Astrocyte (in vitro differentiated cells and primary cell): Measurements from ENCODE around the gene AP1G2. TPM values are rescaled to one million over a fixed set of nuclear protein-coding genes. Genes with fewer than 3 reads are reported as not detected.

Experiments used
- DNase-seq: peaks from one replicate; pipeline ENCODE4 v3.0.0-alpha.2; 2010; ENCODE audit warnings: low read depth
- FAIRE-seq: peaks from 2 replicates; lab custom pipeline; 2011; peaks lifted over from hg19 to GRCh38; lab: Jason Lieb, UNC
- H2AFZ ChIP-seq: 2 replicates; pipeline ENCODE4 v1.6.0; 2012; ENCODE audit warnings: low read depth, low read length, inconsistent platforms
- H3K27ac ChIP-seq: 2 replicates; pipeline ENCODE4 v1.5.1; 2011; ENCODE audit warnings: low read depth, low read length, inconsistent platforms
- H3K27me3 ChIP-seq: 2 replicates; pipeline ENCODE4 v1.6.0; 2011; ENCODE audit warnings: low read length, inconsistent platforms; ENCODE audit not compliant: insufficient read depth
- H3K36me3 ChIP-seq: 2 replicates; pipeline ENCODE4 v1.5.1; 2011; ENCODE audit warnings: low read length, inconsistent platforms; ENCODE audit not compliant: insufficient read depth
- H3K4me1 ChIP-seq: 2 replicates; pipeline ENCODE4 v1.5.1; 2011; ENCODE audit warnings: low read length, inconsistent platforms; ENCODE audit not compliant: insufficient read depth
- H3K4me2 ChIP-seq: 2 replicates; pipeline ENCODE4 v1.6.0; 2012; ENCODE audit warnings: low read length, inconsistent platforms
- H3K4me3 ChIP-seq: 2 replicates; pipeline ENCODE4 v1.5.1; 2011; ENCODE audit warnings: low read depth, mild to moderate bottlenecking, low read length, inconsistent platforms; ENCODE audit not compliant: insufficient read depth
- H3K79me2 ChIP-seq: 2 replicates; pipeline ENCODE4 v1.6.0; 2012; ENCODE audit warnings: mild to moderate bottlenecking, low read length, inconsistent platforms; ENCODE audit not compliant: insufficient read depth
- H3K9ac ChIP-seq: 2 replicates; pipeline ENCODE4 v1.6.0; 2012; ENCODE audit warnings: mild to moderate bottlenecking, low read length, inconsistent platforms
- H3K9me3 ChIP-seq: 2 replicates; pipeline ENCODE4 v1.5.1; 2012; ENCODE audit warnings: low read depth, mild to moderate bottlenecking, low read length, inconsistent platforms; ENCODE audit not compliant: insufficient read depth
- H4K20me1 ChIP-seq: 2 replicates; pipeline ENCODE4 v1.6.0; 2012; ENCODE audit warnings: low read length, inconsistent platforms; ENCODE audit not compliant: insufficient read depth
- H3K27ac Mint-ChIP-seq: one replicate; pipeline ENCODE4 v1.8.0; 2021; ENCODE audit warnings: mild to moderate bottlenecking, mixed read lengths; ENCODE audit not compliant: unreplicated experiment
- H3K27me3 Mint-ChIP-seq: one replicate; pipeline ENCODE4 v1.8.0; 2021; ENCODE audit warnings: low read depth, mixed read lengths; ENCODE audit not compliant: unreplicated experiment
- H3K36me3 Mint-ChIP-seq: one replicate; pipeline ENCODE4 v1.8.0; 2021; ENCODE audit warnings: low read depth, mixed read lengths; ENCODE audit not compliant: unreplicated experiment
- H3K4me1 Mint-ChIP-seq: one replicate; pipeline ENCODE4 v1.8.0; 2021; ENCODE audit warnings: low read depth, mixed read lengths; ENCODE audit not compliant: unreplicated experiment
- H3K4me3 Mint-ChIP-seq: one replicate; pipeline ENCODE4 v1.8.0; 2021; ENCODE audit warnings: mild to moderate bottlenecking, moderate library complexity, mixed read lengths; ENCODE audit not compliant: unreplicated experiment
- H3K9me3 Mint-ChIP-seq: one replicate; pipeline ENCODE4 v1.8.0; 2021; ENCODE audit warnings: mild to moderate bottlenecking, mixed read lengths; ENCODE audit not compliant: unreplicated experiment
- CTCF ChIP-seq: IDR thresholded peaks from 2 replicates; pipeline ENCODE4 v1.5.1; 2011; ENCODE audit warnings: low read depth, mild to moderate bottlenecking, inconsistent platforms, low read length, moderate library complexity; ENCODE audit not compliant: insufficient read depth
- EZH2 ChIP-seq: IDR thresholded peaks from 2 replicates; pipeline ENCODE4 v1.6.1; 2012; ENCODE audit warnings: mild to moderate bottlenecking, low read length, inconsistent platforms; ENCODE audit not compliant: insufficient read depth
- total RNA-seq: library from RNA; stranded (reverse); gene quantifications from 2 replicates; pipeline ENCODE4 v1.2.1, GENCODE V29; 2021

The AP1G2 gene
- total RNA-seq, 1 donor from 2014 or later = 80.9 TPM

GRCh38 chr14:23602181-23603095 lies 34.8 kb upstream of the AP1G2 start:
- Histone ChIP-seq H3K9ac (no peak overlapping the region), H3K27ac (no peak overlapping the region), H2AFZ (no peak overlapping the region), H3K36me3 (no peaks in the 10 kb centered on the region), H3K4me2 (no peak overlapping the region), H3K9me3 (no peaks in the 10 kb centered on the region), H3K27me3 (no peaks in the 10 kb centered on the region), H3K4me3 (no peak overlapping the region), H3K79me2 (no peaks in the 10 kb centered on the region), H3K4me1 (no peaks in the 10 kb centered on the region), H4K20me1 (no peaks in the 10 kb centered on the region)
- TF ChIP-seq CTCF = no peak
- TF ChIP-seq EZH2 = no peak
- no peak overlapping the region for H3K27ac Mint-ChIP-seq
- FAIRE-seq (no peak), DNase-seq (no peak)
- no peak overlapping the region for H3K4me3 Mint-ChIP-seq
- peaks cover 5% of the 10 kb centered on the region for H3K9me3 Mint-ChIP-seq
- peaks cover 19% of the 10 kb centered on the region for H3K4me1 Mint-ChIP-seq
- no peaks in the 10 kb centered on the region for H3K36me3 Mint-ChIP-seq
- H3K27me3 Mint-ChIP-seq = peaks cover 3% of the 10 kb centered on the region

- no peak overlapping the region for H3K9ac ChIP-seq
- FAIRE-seq = no peak
- no peaks in the 10 kb centered on the region for H3K27me3 ChIP-seq
- H3K9me3 ChIP-seq = no peaks in the 10 kb centered on the region
- no peak overlapping the region for H3K4me2 ChIP-seq
- no peak overlapping the region for H2AFZ ChIP-seq
- no peak overlapping the region for H3K4me3 ChIP-seq
- Mint-ChIP-seq H3K36me3 (no peaks in the 10 kb centered on the region), H3K27ac (no peak overlapping the region), H3K4me3 (no peak overlapping the region), H3K27me3 (peaks cover 3% of the 10 kb centered on the region), H3K9me3 (peaks cover 5% of the 10 kb centered on the region), H3K4me1 (peaks cover 19% of the 10 kb centered on the region)
- no peaks in the 10 kb centered on the region for H3K36me3 ChIP-seq
- no peaks in the 10 kb centered on the region for H4K20me1 ChIP-seq
- no peak for TF ChIP-seq CTCF
- TF ChIP-seq EZH2 = no peak
- no peak overlapping the region for H3K27ac ChIP-seq
- DNase-seq = no peak
- no peaks in the 10 kb centered on the region for H3K4me1 ChIP-seq
- no peaks in the 10 kb centered on the region for H3K79me2 ChIP-seq
Measured at GRCh38 chr14:23601845-23602180, 34.2 kb upstream of the AP1G2 start.

- Mint-ChIP-seq H3K27ac (no peak overlapping the region), H3K27me3 (peaks cover 3% of the 10 kb centered on the region), H3K36me3 (no peaks in the 10 kb centered on the region), H3K4me1 (peaks cover 18% of the 10 kb centered on the region), H3K4me3 (no peak overlapping the region), H3K9me3 (peaks cover 5% of the 10 kb centered on the region)
- Histone ChIP-seq H3K4me3 (no peak overlapping the region), H3K36me3 (no peaks in the 10 kb centered on the region), H3K4me1 (no peaks in the 10 kb centered on the region), H3K27me3 (no peaks in the 10 kb centered on the region), H3K4me2 (no peak overlapping the region), H4K20me1 (no peaks in the 10 kb centered on the region), H3K27ac (no peak overlapping the region), H3K9me3 (no peaks in the 10 kb centered on the region), H3K79me2 (no peaks in the 10 kb centered on the region), H2AFZ (no peak overlapping the region), H3K9ac (no peak overlapping the region)
- TF ChIP-seq EZH2 (no peak), CTCF (no peak)
- DNase-seq = no peak
- no peak for FAIRE-seq
Measured at GRCh38 chr14:23601424-23601823, 33.8 kb upstream of the AP1G2 start.
